GM18861 (cell line): ENCODE results near the gene ASPSCR1.
A peak's percentile ranks its signal among the peaks of the same experiment; 100 is the strongest.

ENCODE experiments used
- ATAC-seq: cut with Tn5 transposase; IDR thresholded peaks from one replicate; pipeline ENCODE4 v1.9.1; 2021; ENCODE audit not compliant: unreplicated experiment

ASPSCR1 gene, protein sequence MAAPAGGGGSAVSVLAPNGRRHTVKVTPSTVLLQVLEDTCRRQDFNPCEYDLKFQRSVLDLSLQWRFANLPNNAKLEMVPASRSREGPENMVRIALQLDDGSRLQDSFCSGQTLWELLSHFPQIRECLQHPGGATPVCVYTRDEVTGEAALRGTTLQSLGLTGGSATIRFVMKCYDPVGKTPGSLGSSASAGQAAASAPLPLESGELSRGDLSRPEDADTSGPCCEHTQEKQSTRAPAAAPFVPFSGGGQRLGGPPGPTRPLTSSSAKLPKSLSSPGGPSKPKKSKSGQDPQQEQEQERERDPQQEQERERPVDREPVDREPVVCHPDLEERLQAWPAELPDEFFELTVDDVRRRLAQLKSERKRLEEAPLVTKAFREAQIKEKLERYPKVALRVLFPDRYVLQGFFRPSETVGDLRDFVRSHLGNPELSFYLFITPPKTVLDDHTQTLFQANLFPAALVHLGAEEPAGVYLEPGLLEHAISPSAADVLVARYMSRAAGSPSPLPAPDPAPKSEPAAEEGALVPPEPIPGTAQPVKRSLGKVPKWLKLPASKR

DNA sequence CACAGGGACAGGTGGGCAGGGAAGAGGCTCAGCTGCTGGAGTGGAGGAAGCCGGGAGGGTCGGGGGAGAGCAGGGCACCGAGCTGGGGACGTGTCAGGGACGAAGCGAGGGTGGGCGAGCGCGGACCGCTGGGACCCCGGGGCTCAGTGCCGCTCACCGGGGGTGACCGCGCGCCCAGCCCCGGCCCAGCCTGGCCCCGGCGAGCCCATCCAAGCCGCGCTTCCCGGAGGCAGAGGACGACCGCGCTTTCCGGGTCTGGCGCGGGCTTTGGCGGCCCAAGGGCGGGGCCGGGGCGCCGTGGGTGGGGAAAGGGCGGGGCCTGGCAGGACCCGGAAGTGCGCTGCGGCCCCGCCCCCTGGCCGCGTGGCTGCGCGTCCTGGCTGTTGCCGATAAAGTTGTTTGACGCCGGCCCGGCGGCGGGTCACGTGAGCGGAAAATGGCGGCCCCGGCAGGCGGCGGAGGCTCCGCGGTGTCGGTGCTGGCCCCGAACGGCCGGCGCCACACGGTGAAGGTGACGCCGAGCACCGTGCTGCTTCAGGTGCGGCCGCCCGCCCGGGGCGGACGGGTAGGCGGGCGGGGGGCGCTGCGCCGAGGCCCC is at the start of gene ASPSCR1:
Gene ASPSCR1 (plus strand): TSS at position 419 of the 598 bp plus-strand sequence. CDS start 18 bp downstream, at position 437.
- ATAC-seq = peak; percentile 76

DNA sequence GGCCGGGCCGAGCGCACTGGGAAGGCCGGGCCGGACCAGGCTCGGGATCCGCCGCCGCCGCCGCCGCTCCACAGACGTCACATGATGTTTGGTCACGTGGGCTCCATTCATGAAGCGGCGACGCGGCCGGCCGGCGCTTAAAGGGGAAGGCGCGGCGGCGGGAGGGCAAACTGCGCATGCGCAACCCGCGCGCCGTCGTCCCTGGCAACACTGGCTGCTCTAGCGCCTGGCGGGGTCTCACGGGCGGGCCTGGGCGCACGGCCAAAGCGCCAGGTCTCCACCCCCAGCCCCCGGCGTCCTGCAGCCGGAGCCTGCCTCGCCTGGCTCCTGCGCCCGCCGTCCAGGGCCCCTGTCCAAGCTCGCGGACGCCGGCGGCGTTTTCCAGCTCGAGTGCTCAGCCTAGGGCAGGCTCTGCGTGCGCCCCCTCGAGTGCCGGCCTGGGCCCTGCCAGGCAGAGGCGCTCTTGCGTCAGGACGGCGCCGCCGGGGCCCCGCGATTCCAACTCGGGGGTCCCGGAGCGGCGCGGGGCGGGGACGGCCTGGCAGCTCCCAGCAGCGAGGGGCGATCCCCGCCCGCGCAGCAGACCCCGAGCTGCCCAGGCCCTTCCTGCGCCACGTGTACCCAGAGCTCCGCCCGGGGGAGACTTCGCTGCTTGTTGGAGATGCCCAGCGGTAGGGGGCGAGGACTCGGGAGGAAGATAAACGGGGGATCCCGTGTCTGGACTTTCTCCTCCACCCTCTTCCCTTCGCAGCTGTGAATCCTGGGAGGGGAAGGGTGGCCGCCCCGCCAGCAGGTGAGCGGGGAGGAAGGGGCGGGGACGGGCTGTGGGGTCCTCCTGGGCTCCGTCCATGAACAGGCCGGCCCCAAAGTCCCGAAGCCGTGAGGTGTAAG is 49.5 kb upstream of the ASPSCR1 start, which contains the start of gene MAFG:
Gene MAFG (minus strand): TSS at position 83 of the 891 bp plus-strand sequence. CDS start 4,550 bp downstream, outside the sequence.
- ATAC-seq = peak; percentile 40

DNA sequence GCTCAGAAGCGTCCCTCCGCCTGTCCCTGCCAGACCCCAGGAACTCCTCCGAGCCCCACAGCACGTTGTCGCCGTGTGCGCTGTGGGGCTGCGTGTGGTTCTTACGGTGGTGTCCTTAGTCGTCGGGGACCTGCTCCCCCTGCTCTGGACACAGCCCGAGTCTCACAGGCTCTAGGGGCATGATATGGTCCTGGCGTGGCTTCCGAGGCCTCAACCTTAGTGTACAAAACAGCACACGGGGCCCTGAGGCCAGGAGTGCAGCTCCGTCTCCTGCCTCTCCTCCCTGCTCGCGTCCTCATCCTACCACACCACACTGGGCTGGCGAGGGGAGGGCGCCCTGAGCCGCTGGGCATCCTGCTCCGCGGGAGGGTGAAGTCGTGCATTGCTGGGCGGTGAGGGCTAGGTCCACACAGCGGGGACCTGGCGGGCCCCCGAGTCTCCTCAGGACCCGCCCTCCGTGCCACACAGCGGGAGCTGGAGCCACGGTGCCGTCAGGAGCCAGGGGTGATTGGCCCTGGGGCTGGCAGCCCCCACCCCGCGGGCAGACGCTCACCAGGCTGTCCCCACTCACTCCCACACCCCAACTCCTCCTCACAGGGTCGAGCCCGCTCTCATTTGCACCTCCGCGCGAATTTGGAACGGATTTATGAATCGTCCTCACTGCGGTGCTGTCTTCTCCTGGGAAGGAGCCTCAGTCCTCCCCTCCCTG is 48.7 kb upstream of the ASPSCR1 start:
- no peak for ATAC-seq

DNA sequence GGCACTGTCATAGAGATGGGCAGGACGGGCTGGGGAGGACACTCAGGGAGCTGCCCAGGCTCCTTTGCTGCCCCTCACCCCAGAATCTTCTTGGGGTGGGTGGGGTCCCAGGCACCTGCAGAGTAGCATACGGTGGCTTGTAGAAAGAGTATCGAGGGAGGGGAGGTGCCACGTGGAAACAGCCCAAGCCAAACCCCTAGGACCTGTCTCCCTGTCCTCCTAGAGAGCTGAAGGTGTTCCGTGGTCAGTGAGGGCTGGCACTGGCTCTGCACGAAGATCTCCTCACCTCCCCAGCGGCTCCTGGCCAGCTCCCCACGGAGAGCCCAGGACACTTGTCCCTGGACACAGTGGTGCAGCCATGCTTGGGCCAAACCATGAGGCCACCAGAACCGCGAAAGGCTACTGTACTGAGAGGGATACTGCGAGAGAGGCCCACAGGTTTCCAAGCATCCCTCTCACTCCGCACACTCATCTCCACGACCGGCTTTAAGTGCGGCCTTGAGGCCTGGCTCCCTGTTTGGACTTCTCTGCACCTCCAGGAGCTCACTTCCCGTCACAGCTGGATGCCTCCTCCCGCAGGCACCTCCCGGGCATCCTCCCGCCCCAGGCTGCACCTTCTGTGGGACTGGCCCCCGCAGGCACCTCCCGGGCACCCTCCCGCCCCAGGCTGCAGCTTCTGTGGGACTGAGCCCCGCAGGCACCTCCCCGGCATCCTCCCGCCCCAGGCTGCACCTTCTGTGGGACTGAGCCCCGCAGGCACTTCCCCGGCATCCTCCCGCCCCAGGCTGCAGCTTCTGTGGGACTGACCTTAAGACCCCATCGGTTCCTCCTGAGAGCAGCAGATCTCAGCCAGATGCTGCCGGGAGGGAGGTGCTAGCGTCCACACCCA is 47.9 kb upstream of the ASPSCR1 start:
- ATAC-seq = no peak

DNA sequence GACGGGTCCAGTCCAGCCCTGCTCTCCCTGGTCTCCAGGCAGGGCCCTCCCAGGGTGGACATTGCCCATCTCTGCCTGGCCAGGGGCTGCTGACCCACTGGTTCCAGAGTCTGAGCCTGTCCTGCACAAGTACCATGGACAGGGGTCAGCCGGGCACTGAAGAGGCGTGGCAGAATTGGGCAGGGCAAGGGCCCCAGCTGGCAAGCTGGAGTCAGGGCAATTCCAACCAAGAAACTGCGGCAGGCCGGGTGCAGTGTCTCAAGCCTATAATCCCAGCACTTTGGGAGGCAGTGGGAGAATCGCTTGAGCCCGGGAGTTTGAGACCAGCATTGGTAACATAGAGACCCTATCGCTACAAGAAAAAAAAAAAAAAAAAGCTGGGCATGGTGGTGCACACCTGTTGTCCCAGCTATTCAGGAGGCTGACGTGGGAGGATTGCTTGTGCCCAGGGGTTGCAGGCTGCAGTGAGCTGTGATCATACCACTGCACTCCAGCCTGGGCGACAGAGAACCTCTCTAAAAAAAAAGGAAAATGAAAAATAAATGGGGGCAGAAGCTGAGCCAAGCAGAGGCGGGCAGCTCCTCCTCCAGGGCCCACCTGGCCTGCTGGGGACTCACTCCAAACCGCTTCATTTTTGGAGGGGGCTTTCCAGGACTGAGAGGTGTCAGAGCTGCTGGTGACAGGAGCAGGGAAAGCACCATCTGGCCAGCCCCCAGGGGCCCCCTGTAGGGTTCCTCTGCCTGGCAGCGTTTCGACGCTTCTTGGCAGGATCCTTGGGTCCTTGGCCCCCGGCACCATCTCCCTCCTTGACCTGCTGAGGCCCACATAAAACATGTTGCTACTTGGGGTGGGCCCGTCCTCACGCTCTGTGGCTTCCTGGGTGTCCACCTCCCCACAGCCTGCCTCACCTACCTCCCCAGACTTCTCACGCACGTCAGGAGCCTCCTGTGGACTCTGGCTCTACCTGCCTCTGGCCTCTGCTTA is 47.0 kb upstream of the ASPSCR1 start:
- no peak for ATAC-seq

DNA sequence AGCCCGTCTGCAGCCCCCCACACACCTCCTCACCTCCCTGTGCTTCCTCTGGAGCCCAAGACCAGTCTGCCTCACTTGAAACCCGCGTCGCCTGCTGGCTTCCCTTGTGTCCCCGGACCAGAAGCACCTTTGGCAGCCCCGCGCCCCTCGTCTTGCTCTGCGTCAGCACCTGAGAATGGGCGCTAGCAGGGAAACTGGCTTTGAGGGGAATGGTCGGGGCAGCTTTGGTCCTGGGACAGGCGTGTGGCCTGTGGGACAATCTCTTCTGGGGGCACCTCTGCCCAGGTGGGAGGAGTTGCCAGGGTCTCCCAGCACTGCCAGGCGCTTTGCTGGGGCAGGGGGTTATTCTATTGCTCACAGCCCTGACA is 46.3 kb upstream of the ASPSCR1 start:
- ATAC-seq = no peak

DNA sequence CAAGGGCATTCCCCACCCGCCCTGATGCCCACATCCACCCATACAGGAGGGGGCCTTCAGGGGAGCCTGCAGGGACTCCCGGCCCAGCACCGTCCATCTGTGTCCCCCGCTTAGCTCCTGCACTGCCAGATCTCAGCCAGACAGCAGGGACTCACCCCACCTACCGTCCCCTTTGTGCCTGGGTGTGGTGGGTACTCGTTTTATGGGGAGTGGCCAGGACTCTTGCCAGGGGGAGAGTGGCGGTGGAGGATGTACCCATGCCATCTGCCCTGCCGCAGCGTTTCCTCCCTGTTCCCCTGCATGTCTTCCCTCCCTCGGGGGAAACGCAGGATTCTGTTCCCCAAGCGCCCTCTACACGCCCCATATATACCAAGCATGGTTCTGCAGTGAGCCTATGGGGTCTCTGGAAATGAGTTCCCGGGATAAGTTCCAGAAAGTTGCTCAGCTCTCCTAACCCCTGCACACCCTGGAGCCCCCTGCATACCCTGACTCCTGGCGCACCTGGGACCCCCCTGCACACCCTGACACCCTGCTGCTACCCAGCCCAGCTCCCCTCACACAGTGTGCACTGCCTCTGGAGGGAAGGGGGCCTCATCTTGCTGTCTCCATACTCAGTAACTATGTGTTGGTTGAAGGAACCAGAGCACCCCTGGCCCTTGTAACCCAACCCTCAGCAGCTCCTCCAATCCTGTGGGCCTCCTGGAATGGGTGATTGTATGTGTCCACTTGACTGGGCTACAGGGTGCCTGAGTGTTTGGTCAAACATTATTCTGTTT is 45.7 kb upstream of the ASPSCR1 start:
- no peak for ATAC-seq

DNA sequence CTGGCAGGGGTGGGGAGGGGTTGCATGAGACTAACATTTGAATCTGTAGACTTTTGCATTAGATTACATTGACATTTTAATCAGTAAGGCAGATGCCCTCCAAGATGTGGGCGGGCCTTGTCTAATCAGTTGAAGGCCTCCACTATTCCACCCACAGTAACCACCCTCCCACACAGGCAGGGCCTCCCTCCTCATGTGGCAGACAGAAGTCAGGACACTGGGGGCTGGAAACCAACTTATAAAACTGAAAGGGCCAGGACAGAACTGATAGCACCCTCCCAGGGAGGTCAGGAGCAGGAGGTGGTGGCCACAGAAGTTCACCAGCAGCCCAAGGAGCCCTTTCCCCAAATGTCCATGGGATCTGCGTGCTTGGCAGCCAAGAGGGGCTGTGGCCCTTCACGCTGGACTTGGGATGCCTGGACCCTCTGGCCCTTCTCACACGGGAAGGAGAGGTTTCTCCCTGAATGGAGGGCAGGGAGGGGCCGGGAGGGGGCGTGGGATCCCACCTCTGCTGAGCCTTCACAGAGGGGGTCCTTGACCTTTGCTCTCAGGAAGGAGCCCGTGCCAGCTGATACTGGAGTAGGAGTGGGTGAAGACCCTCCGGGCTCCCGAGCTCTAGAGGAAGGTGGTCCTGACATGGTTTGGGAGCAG is 45.0 kb upstream of the ASPSCR1 start:
- no peak for ATAC-seq

DNA sequence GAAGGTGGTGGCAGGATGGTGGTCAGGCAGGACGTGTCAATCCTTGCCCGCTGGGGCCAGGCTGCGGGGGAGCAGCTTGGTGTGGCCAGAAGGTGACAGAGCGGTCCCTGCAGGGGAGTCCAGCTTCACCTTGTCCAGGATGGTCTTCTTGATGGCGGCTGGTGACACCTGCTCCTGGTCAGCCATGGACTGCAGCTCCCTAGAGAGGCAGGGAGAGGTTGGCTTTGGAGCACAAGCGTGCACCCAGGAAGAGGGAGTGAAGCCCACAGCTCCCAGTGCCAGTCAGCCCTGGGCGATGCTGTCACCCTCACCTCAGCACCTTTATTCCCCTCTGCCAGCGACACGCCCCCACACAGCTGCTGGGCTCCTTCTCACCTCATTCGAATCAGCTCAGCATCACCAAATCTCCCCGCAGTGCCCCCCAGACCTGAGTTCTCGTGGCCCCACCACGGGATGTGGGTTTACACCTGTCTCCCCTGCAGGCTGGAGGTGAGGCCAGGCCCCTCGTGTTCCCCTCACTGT is 44.2 kb upstream of the ASPSCR1 start:
- no peak for ATAC-seq

DNA sequence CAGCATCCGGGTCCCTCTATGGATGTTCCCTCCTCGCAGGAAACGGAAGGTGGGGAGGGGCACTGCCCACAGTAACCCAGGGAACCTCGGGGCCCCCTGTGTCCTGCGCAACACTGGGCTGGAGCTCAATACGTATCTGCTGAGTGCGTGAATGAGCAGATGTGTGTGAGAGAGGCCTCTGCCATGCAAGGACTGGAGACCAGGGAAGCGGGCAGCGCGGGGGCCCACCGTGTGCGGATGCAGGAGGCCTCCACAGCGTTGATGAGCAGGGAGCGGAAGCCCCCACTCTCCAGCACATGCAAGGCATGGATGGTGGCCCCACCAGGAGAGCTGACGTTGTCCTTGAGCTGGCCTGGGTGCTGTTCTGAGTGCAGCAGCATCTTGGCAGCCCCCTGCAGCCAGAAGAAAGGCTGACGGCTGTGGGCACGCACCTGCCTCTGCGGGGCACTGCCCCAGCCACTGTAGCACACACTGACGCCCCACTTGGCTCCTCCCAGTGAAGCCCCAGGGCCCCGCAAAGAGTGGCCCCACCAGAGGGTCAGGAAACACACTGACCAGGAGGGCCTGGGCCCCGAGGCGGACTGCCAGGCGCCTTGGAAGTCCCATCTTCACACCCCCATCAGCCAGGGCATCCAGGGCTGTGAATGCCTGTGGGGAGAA is 43.2 kb upstream of the ASPSCR1 start:
- no peak for ATAC-seq

DNA sequence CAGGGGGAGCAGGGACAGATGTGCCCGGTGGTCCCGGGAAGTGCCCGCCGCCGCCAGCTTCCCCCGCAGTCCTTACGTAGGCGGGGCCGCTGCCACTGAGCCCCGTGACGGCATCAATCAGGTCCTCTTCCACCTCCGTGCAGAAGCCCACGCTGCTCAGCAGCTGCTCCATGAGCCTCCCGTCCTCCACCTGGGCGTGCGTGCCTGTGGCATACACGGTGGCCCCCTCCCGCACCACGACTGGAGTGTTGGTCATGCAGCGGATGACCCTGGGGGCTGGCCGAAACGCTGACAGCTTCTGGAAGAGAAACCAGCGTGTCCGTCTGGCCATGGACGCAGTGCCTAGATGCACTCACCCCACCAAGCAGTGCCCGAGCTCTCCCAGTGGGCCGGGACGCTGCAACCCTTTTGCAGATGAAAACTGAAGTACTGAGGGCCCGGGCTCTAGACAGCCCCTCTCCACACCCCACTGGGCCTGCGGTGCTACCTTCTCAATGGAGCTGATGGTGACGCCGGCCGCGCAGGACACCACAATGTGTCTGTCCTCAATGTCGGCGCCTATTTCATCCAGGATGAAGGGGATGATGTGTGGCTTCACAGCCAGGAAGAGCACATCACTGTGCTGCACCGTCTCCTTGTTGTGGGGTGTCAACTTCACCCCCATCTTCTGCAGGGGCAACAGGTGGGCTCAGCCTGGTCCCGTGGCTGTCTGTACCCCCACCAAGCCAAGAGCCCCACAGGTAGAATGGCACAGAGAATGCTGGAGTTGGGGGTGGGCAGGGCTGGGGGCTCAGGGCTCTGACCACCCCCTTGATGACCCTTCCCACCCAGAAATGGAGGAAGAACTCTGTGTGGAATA is 42.4 kb upstream of the ASPSCR1 start:
- ATAC-seq = no peak

DNA sequence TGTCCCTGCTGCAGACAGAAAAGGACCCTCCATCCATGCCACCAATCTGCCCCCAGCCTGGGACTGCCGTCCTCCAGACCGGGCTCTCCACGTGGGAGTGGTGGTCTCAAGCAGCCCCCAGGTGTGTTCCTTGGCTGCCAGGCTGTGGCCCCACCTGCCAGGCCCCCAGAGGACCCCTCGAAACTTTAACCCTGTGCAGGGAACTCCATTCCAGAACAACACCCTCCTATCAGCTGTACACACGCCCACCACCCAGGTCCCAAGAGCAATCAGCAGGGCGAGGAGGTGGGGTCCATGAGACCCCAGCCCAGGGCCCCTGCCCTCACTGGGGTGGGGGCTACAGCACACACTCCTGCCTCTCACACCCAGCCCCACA is 41.7 kb upstream of the ASPSCR1 start:
- no peak for ATAC-seq

DNA sequence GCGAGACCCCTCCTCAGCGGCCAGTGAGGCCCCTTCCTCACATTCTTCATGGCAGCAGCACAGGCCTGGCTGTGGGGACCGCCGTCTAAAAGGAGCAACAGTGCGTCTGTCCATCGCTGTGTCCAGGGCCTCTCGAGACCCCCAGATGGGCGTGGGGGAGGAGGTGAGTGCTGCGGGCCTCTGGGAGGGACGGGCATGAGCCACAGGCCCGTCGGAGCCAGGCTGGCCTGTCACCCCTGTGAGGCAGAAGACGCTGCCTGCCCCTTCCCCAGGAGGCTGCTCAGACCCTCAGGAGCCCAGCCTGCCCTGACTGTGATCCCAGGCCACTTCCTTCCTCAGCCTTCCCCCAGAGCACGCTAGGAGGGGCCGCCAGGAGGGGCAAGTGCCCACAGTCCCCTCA is 38.2 kb upstream of the ASPSCR1 start:
- ATAC-seq = no peak

DNA sequence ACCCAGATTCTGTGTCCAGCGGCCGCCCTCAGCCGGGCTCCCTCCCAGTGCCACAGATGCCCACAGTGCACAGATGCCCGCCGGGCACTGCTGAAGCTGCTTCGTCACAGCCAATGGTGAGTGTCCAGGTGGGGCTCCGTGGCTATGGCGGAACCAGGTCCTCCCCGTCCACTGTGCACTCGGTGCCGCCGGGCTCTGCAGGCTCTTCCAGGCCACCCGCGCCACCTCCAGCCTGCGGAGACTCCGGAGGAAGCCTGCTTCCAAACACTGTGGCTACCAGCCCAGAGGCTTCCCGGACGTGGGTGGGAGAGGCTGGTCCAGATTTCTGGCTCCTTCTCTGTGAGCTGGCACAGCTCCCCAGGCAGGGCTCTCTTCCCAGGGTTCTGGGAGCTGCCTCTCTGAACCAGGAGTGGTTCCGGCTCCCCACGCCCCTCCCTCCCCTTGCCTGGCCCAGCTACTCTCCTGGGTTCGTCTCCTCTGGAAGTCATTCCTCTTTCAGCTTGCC is 37.5 kb upstream of the ASPSCR1 start:
- no peak for ATAC-seq
